ENCODE measurements around the gene SLC36A2.

The SLC36A2 gene

DNA sequence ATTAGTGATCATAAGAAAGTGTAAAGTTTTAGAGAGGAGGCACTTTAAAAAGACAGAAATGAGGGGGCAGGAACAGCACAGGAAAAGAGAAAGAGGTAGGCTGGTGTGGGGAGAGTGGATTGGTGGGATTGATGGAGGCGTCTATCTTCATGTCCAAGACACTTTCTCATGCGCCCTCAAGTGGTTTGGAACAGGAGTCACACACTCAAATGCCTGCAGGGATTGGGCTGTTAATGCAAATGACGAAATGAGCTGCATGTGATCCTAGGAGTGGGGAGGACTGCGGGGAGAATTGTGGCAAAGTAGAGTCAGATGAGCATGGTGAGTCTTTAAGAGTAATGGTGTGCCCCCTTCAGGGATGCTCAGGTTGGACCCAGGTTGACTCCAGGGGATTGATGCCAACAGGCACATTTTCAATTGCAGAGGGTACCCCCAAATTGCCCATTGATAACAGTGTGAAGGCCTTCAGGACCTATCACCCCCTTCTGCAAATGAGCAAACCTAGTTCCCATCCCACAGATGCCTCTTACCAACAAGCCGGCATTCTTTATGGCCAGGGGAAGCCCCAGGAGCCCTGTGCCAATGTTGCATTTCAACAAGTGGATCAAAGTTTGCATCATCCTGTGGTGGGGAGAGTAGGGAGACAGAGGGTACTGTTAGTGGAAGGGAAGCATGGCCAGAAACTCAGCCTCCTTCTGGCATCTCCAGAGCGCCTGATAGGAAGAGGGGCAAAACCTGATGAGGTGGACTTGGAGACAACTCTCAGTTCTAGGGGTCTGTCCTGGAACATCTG is 49.1 kb downstream of the SLC36A2 start:
- no peaks in the 10 kb centered on the region for H3K36me3 Mint-ChIP-seq (ENCODE audit: low read depth)
- H3K4me1 Mint-ChIP-seq: peaks cover 25% of the 10 kb centered on the region
- no peak overlapping the region for H3K4me3 Mint-ChIP-seq
- TF ChIP-seq, protein P1, sequence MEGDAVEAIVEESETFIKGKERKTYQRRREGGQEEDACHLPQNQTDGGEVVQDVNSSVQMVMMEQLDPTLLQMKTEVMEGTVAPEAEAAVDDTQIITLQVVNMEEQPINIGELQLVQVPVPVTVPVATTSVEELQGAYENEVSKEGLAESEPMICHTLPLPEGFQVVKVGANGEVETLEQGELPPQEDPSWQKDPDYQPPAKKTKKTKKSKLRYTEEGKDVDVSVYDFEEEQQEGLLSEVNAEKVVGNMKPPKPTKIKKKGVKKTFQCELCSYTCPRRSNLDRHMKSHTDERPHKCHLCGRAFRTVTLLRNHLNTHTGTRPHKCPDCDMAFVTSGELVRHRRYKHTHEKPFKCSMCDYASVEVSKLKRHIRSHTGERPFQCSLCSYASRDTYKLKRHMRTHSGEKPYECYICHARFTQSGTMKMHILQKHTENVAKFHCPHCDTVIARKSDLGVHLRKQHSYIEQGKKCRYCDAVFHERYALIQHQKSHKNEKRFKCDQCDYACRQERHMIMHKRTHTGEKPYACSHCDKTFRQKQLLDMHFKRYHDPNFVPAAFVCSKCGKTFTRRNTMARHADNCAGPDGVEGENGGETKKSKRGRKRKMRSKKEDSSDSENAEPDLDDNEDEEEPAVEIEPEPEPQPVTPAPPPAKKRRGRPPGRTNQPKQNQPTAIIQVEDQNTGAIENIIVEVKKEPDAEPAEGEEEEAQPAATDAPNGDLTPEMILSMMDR (IDR thresholded peaks at IDR 0.05): peak; percentile 19
- no peak overlapping the region for H3K27ac Mint-ChIP-seq
- H3K9me3 Mint-ChIP-seq: no peaks in the 10 kb centered on the region
- peaks cover 16% of the 10 kb centered on the region for H3K27me3 Mint-ChIP-seq (ENCODE audit: low read depth, poor library complexity)
- peak; percentile 16 for DNase-seq

DNA sequence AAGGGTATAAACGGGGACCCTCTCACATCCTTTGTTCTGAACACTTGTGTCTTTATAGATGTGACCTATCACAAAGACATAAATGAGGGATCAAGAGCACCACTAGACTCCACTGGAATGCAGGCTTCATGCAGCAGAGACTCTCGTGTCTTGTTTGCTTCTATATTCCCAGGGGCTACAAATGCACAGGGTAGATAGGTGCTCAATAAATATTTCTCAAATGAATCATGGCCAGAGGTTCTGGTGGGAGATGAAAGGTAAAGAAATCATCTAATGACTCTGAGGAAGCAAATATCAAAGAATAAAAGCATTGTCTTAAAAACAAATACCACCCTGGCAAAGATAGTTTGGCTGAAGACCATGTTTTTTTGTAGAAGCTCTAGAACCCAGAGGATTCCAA is 50.4 kb downstream of the SLC36A2 start:
- no peak for DNase-seq
- TF ChIP-seq, protein P1 (IDR thresholded peaks at IDR 0.05): no peak
- no peaks in the 10 kb centered on the region for H3K36me3 Mint-ChIP-seq (ENCODE audit: low read depth)
- peaks cover 20% of the 10 kb centered on the region for H3K4me1 Mint-ChIP-seq
- H3K9me3 Mint-ChIP-seq: no peaks in the 10 kb centered on the region
- H3K27ac Mint-ChIP-seq: no peak overlapping the region
- H3K27me3 Mint-ChIP-seq (ENCODE audit: low read depth, poor library complexity): peaks cover 11% of the 10 kb centered on the region
- H3K4me3 Mint-ChIP-seq: no peak overlapping the region

DNA sequence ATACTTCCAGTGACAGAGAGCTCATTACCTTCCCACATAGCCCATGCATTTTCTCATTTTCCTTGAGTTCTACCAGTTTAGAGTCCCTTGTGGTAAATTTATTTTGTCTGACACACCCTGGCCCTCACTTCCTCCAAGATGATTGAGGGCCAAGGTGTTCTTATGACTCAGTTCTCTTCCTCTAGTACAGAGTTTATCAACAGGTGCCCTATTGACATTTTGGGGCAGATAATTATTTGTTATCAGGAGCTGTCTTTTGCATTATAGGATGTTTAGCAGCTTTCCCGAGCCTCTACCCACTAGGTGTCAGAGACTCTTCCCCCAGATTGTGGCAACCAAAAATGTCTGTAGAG is 50.9 kb downstream of the SLC36A2 start:
- Mint-ChIP-seq H3K4me3 (no peak overlapping the region), H3K27ac (no peak overlapping the region), H3K4me1 (peaks cover 20% of the 10 kb centered on the region), H3K9me3 (peaks cover 2% of the 10 kb centered on the region), H3K27me3 (ENCODE audit: low read depth, poor library complexity) (peaks cover 10% of the 10 kb centered on the region), H3K36me3 (ENCODE audit: low read depth) (no peaks in the 10 kb centered on the region)
- no peak for DNase-seq
- TF ChIP-seq, protein P1 (IDR thresholded peaks at IDR 0.05): no peak

DNA sequence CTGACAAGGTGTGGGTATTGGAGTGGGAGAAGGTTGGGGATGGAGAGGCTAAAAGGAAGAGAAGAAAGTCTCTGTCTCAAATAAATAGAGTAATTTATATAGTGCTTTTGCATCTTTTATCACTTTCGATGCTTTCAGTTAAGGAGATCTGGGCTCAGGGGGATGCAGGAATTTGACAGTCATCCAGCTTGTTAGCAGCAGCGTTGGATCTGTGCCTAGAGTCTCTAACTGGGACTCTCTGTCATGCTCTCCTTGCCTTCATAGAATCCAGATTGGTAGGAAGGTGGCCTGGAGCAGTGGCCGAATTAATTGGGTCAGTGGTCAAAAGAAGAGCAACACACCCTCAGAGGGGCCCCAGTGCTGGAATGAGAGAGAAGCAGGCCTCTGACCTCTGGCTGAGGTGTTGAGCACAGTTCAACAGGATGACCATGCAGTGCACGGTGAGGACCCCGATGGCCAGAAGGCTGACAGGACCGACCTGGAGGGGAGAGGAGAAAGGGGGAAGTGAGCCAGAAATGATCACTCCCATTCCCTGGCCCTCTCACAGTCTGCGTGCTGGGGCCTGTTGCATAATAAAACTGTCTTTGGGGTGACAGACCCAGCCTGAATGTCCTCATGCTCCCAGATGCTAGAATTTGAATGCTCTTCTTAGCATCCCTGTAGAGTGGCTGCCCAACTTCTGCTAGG is 51.4 kb downstream of the SLC36A2 start:
- Mint-ChIP-seq H3K27me3 (ENCODE audit: low read depth, poor library complexity) (peaks cover 7% of the 10 kb centered on the region), H3K9me3 (peaks cover 6% of the 10 kb centered on the region), H3K4me1 (peaks cover 20% of the 10 kb centered on the region), H3K36me3 (ENCODE audit: low read depth) (no peaks in the 10 kb centered on the region), H3K4me3 (no peak overlapping the region), H3K27ac (peak overlapping the region; percentile 35)
- TF ChIP-seq, protein P1 (IDR thresholded peaks at IDR 0.05): no peak
- DNase-seq: no peak

DNA sequence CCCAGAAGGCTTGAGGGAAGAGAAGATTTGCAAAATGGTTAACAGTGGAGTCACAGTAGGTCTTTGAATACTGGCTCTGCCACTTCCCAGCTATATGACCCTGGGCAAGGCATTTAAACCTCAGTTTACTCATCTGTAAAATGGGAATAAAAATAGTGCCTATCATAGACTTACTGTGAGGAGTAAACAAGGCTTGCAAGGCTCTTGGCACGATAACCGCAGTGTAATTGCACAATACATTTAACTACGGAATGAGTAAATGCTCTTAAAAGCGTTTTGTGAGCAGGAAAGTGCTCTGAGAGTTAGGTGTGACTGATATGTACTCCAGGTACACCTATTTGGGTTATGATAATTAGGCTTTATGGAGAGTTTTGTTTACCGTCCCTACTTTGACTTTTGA is 52.2 kb downstream of the SLC36A2 start:
- Mint-ChIP-seq H3K36me3 (ENCODE audit: low read depth) (no peaks in the 10 kb centered on the region), H3K9me3 (peaks cover 9% of the 10 kb centered on the region), H3K27me3 (ENCODE audit: low read depth, poor library complexity) (peaks cover 5% of the 10 kb centered on the region), H3K27ac (no peak overlapping the region), H3K4me1 (peaks cover 20% of the 10 kb centered on the region), H3K4me3 (no peak overlapping the region)
- no peak for DNase-seq
- TF ChIP-seq, protein P1 (IDR thresholded peaks at IDR 0.05): no peak

All from nephron progenitor cell (in vitro differentiated cells).